ENCODE data around the gene HAGH. TPM values are rescaled to one million over a fixed set of nuclear protein-coding genes. Genes with fewer than 3 reads are reported as not detected.

The HAGH gene
- total and polyA plus RNA-seq, 10 of the 15 experiments (the other 5 are each of a cell fraction or from before 2014, with no cell fraction given), result 2.0 to 50.1 (median 22.4) TPM

DNA sequence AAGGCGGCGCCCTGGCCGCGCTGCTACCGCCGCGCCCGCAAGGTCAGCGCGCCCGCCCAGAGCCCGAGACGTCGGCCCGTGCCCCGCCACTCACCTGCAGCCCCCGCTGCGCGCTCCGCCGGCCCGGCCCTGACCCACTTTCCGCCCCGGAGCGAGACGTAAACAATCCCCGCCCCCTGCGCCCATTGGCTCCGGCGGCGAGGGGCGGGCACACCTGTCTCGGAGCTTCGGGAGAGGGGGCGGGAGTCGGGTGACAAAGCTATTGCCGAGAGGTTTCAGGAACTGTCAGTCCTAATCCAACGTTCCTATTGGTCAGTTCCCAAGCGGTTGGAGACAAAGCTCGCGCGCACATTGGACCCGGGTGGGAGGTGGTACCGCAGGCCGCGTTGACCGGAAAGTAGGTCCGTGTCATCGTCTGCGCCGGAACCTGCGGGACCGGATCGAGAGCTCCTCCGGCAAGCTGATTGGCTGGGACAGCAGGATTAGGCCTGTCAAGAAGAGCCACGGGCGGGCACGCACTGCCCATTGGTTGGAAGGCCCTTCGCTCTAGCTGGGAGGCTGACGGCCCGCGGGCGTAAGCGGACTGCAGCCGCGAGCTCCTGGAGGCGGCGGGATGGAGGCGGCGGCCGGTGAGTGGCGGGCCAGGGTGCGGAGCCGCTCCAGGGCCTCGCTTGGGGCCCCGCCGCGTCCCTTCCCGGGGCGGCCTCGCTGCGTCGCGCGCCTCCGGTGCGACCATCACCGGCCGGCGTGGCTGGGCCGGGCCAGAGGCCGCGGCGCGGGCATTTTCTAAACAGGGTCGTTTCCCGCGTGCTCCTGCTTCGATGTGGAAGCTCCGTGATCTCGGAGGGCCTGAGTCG lies 44.0 kb downstream of the HAGH start, which contains the start of the genes NUBP2 and SPSB3 (continued):
- TF ChIP-seq, protein P1, sequence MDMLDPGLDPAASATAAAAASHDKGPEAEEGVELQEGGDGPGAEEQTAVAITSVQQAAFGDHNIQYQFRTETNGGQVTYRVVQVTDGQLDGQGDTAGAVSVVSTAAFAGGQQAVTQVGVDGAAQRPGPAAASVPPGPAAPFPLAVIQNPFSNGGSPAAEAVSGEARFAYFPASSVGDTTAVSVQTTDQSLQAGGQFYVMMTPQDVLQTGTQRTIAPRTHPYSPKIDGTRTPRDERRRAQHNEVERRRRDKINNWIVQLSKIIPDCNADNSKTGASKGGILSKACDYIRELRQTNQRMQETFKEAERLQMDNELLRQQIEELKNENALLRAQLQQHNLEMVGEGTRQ (IDR thresholded peaks at IDR 0.05; ENCODE audit: borderline replicate concordance, low read depth, low read length), result no peak
- TF ChIP-seq HDAC6 (IDR thresholded peaks at IDR 0.05; ENCODE audit: unreplicated experiment) (no peak), GATAD2B (conservative IDR thresholded peaks at IDR 0.05; ENCODE audit: low read depth) (peak; percentile 88), NRF1 (conservative IDR thresholded peaks at IDR 0.05; ENCODE audit: low read depth, low read length) (no peak), MTA3 (IDR thresholded peaks at IDR 0.05; ENCODE audit: borderline replicate concordance, low read length) (no peak), YY1 (IDR thresholded peaks at IDR 0.05; ENCODE audit: low read depth, low read length) (no peak), RCOR1 (conservative IDR thresholded peaks at IDR 0.05; ENCODE audit: low read depth, low read length) (no peak), LARP7 (IDR thresholded peaks at IDR 0.05) (peak; percentile 96), FOXM1 (IDR thresholded peaks at IDR 0.05; ENCODE audit: low read depth, low read length) (no peak)
- TF ChIP-seq, protein P2, sequence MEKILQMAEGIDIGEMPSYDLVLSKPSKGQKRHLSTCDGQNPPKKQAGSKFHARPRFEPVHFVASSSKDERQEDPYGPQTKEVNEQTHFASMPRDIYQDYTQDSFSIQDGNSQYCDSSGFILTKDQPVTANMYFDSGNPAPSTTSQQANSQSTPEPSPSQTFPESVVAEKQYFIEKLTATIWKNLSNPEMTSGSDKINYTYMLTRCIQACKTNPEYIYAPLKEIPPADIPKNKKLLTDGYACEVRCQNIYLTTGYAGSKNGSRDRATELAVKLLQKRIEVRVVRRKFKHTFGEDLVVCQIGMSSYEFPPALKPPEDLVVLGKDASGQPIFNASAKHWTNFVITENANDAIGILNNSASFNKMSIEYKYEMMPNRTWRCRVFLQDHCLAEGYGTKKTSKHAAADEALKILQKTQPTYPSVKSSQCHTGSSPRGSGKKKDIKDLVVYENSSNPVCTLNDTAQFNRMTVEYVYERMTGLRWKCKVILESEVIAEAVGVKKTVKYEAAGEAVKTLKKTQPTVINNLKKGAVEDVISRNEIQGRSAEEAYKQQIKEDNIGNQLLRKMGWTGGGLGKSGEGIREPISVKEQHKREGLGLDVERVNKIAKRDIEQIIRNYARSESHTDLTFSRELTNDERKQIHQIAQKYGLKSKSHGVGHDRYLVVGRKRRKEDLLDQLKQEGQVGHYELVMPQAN (conservative IDR thresholded peaks at IDR 0.05), result peak; percentile 96
- TF ChIP-seq, protein P3, sequence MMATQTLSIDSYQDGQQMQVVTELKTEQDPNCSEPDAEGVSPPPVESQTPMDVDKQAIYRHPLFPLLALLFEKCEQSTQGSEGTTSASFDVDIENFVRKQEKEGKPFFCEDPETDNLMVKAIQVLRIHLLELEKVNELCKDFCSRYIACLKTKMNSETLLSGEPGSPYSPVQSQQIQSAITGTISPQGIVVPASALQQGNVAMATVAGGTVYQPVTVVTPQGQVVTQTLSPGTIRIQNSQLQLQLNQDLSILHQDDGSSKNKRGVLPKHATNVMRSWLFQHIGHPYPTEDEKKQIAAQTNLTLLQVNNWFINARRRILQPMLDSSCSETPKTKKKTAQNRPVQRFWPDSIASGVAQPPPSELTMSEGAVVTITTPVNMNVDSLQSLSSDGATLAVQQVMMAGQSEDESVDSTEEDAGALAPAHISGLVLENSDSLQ (IDR thresholded peaks at IDR 0.05), result peak; percentile 100
- TF ChIP-seq, protein P4, sequence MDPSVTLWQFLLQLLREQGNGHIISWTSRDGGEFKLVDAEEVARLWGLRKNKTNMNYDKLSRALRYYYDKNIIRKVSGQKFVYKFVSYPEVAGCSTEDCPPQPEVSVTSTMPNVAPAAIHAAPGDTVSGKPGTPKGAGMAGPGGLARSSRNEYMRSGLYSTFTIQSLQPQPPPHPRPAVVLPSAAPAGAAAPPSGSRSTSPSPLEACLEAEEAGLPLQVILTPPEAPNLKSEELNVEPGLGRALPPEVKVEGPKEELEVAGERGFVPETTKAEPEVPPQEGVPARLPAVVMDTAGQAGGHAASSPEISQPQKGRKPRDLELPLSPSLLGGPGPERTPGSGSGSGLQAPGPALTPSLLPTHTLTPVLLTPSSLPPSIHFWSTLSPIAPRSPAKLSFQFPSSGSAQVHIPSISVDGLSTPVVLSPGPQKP (IDR thresholded peaks at IDR 0.05; ENCODE audit: low read depth, low read length), result peak; percentile 65; the same call in 1 of the 2 replicates
- TF ChIP-seq, protein P5, sequence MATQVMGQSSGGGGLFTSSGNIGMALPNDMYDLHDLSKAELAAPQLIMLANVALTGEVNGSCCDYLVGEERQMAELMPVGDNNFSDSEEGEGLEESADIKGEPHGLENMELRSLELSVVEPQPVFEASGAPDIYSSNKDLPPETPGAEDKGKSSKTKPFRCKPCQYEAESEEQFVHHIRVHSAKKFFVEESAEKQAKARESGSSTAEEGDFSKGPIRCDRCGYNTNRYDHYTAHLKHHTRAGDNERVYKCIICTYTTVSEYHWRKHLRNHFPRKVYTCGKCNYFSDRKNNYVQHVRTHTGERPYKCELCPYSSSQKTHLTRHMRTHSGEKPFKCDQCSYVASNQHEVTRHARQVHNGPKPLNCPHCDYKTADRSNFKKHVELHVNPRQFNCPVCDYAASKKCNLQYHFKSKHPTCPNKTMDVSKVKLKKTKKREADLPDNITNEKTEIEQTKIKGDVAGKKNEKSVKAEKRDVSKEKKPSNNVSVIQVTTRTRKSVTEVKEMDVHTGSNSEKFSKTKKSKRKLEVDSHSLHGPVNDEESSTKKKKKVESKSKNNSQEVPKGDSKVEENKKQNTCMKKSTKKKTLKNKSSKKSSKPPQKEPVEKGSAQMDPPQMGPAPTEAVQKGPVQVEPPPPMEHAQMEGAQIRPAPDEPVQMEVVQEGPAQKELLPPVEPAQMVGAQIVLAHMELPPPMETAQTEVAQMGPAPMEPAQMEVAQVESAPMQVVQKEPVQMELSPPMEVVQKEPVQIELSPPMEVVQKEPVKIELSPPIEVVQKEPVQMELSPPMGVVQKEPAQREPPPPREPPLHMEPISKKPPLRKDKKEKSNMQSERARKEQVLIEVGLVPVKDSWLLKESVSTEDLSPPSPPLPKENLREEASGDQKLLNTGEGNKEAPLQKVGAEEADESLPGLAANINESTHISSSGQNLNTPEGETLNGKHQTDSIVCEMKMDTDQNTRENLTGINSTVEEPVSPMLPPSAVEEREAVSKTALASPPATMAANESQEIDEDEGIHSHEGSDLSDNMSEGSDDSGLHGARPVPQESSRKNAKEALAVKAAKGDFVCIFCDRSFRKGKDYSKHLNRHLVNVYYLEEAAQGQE (IDR thresholded peaks at IDR 0.05; ENCODE audit: low read depth, low read length), result no peak
- TF ChIP-seq, protein P6, sequence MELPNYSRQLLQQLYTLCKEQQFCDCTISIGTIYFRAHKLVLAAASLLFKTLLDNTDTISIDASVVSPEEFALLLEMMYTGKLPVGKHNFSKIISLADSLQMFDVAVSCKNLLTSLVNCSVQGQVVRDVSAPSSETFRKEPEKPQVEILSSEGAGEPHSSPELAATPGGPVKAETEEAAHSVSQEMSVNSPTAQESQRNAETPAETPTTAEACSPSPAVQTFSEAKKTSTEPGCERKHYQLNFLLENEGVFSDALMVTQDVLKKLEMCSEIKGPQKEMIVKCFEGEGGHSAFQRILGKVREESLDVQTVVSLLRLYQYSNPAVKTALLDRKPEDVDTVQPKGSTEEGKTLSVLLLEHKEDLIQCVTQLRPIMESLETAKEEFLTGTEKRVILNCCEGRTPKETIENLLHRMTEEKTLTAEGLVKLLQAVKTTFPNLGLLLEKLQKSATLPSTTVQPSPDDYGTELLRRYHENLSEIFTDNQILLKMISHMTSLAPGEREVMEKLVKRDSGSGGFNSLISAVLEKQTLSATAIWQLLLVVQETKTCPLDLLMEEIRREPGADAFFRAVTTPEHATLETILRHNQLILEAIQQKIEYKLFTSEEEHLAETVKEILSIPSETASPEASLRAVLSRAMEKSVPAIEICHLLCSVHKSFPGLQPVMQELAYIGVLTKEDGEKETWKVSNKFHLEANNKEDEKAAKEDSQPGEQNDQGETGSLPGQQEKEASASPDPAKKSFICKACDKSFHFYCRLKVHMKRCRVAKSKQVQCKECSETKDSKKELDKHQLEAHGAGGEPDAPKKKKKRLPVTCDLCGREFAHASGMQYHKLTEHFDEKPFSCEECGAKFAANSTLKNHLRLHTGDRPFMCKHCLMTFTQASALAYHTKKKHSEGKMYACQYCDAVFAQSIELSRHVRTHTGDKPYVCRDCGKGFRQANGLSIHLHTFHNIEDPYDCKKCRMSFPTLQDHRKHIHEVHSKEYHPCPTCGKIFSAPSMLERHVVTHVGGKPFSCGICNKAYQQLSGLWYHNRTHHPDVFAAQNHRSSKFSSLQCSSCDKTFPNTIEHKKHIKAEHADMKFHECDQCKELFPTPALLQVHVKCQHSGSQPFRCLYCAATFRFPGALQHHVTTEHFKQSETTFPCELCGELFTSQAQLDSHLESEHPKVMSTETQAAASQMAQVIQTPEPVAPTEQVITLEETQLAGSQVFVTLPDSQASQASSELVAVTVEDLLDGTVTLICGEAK (IDR thresholded peaks at IDR 0.05; ENCODE audit: borderline replicate concordance), result peak; percentile 98
